ENCODE data around the gene CLEC17A. TPM values are rescaled to one million over a fixed set of nuclear protein-coding genes. Genes with fewer than 3 reads are reported as not detected.
"Not testable (repeated sequence)": the region's sequence is repeated elsewhere in the genome, so short reads cannot be mapped to it uniquely, and the experiment has no call there.

CLEC17A gene
- total and polyA plus RNA-seq, 12 donors = 0.12 TPM; not detected in 11

GRCh38 chr19:14550201-14550754 is 32.6 kb upstream of the CLEC17A start:
- peaks cover 0 to 45% (median 21%) of the 10 kb centered on the region in 9 donors for H3K4me1 ChIP-seq
- H3K27me3 ChIP-seq = no peaks in the 10 kb centered on the region
- peaks cover 0 to 44% (median 0%) of the 10 kb centered on the region in 9 donors for H3K36me3 ChIP-seq
- no peaks in the 10 kb centered on the region for H3K9me3 ChIP-seq
- intact Hi-C loops (cut with DNase I) = no loop called here
- no peak overlapping the region for H3K4me3 ChIP-seq
- peak in 2 of 8 donors; percentile 12 to 49 for ATAC-seq
- TF ChIP-seq CTCF (IDR thresholded peaks at IDR 0.05) = no peak
- peak overlapping the region in 2 of 10 donors; percentile 3 to 62 for H3K27ac ChIP-seq
- 42 to 43% methylated on average over 15 of the region's 15 CpGs for WGBS, 2 donors
- no peak for DNase-seq

GRCh38 chr19:14551134-14552005 is 31.5 kb upstream of the CLEC17A start:
- intact Hi-C loops (cut with DNase I); H3K27me3 ChIP-seq; H3K4me3 ChIP-seq; H3K9me3 ChIP-seq: not testable (repeated sequence)
- DNase-seq = peak in 1 of 2 donors; percentile 55
- H3K36me3 ChIP-seq = peaks cover 0 to 43% (median 0%) of the 10 kb centered on the region in 9 donors
- ATAC-seq = peak; percentile 36 to 83 (median 70)
- H3K4me1 ChIP-seq = peaks cover 0 to 42% (median 21%) of the 10 kb centered on the region in 9 donors
- WGBS, 2 donors = 65 to 72% methylated on average over 12 of the region's 12 CpGs
- peak overlapping the region in 8 of 10 donors; percentile 16 to 69 (median 32) for H3K27ac ChIP-seq
- peak in 6 of 9 donors; percentile 15 to 47 (median 39) for TF ChIP-seq CTCF (IDR thresholded peaks at IDR 0.05)

- peaks cover 0 to 37% (median 0%) of the 10 kb centered on the region in 9 donors for H3K36me3 ChIP-seq
- DNase-seq; intact Hi-C loops (cut with DNase I); H3K27me3 ChIP-seq; H3K4me3 ChIP-seq; ATAC-seq; H3K9me3 ChIP-seq: not testable (repeated sequence)
- peak overlapping the region in 3 of 10 donors; percentile 16 to 44 (median 22) for H3K27ac ChIP-seq
- WGBS, 2 donors = 82 to 83% methylated on average over 8 of the region's 8 CpGs
- peaks cover 3 to 49% (median 28%) of the 10 kb centered on the region in 9 donors for H3K4me1 ChIP-seq
Observed at GRCh38 chr19:14552006-14552360, 30.9 kb upstream of the CLEC17A start.

GRCh38 chr19:14553042-14553938 is 29.6 kb upstream of the CLEC17A start:
- Histone ChIP-seq H3K36me3 (peaks cover 0 to 33% (median 0%) of the 10 kb centered on the region in 9 donors), H3K4me3 (no peak overlapping the region), H3K27ac (peak overlapping the region in 2 of 10 donors; percentile 27 to 36), H3K9me3 (no peaks in the 10 kb centered on the region), H3K4me1 (peaks cover 6 to 57% (median 34%) of the 10 kb centered on the region in 9 donors), H3K27me3 (no peaks in the 10 kb centered on the region)
- TF ChIP-seq CTCF (IDR thresholded peaks at IDR 0.05) = no peak
- DNase-seq (no peak), ATAC-seq (no peak)
- intact Hi-C loops (cut with DNase I) = no loop called here
- 91 to 92% methylated on average over 35 of the region's 35 CpGs for WGBS, 2 donors
